Gastrocnemius medialis (tissue), 4 donors: ENCODE results near the gene AVP. TPM values are rescaled to one million over a fixed set of nuclear protein-coding genes. Genes with fewer than 3 reads are reported as not detected.
A peak's percentile ranks its signal among the peaks of the same experiment; 100 is the strongest.

Experiments used
- ATAC-seq, 2 donors: fragments of 150-250 bp; one replicate each; pipeline ENCODE4 v1.9.1; 2016
- DNase-seq, 2 donors: peaks; one replicate each; pipeline ENCODE4 v3.0.0-alpha.2; 2019
- H3K27ac ChIP-seq, 4 donors: fragments of 200-600 bp; sonication (generic); 1 replicate in 1 of 4; 2 replicates in 3 of 4; pipeline ENCODE4 v1.5.1; 2016 to 2018; ENCODE audit warnings: mild to moderate bottlenecking in 2 of 4, moderate library complexity in 1 of 4
- H3K27me3 ChIP-seq, 3 donors: fragments of 200-600 bp; sonication (generic) in 2 of 3; 1 replicate in 1 of 3; 2 replicates in 2 of 3; pipeline versions ENCODE4 v1.5.1 to v1.6.0; 2016 to 2019; ENCODE audit warnings: mild to moderate bottlenecking in 1 of 3, moderate library complexity in 1 of 3
- H3K36me3 ChIP-seq, 2 donors: fragments of 200-600 bp; sonication (generic) in 1 of 2; one replicate each; pipeline ENCODE4 v1.5.1; 2017 to 2018
- H3K4me1 ChIP-seq, 2 donors: fragments of 200-600 bp; sonication (generic) in 1 of 2; one replicate each; pipeline ENCODE4 v1.5.1; 2016 to 2017; ENCODE audit warnings: mild to moderate bottlenecking in 2 of 2
- H3K4me3 ChIP-seq, 4 donors: fragments of 200-600 bp; sonication (generic) in 3 of 4; 1 replicate in 1 of 4; 2 replicates in 3 of 4; pipeline ENCODE4 v1.5.1; 2016 to 2019; ENCODE audit warnings: mild to moderate bottlenecking in 2 of 4
- H3K9me3 ChIP-seq, 3 donors: fragments of 200-600 bp; sonication (generic) in 2 of 3; 1 replicate in 1 of 3; 2 replicates in 2 of 3; pipeline ENCODE4 v1.5.1; 2016 to 2019
- CTCF ChIP-seq, 5 experiments: fragments of 450-650 bp in 3 of 5; fragments of 200-600 bp in 2 of 5; sonication (generic) in 2 of 5; IDR thresholded peaks in 4 of 5; conservative IDR thresholded peaks in 1 of 5; 1 replicate in 4 of 5; 2 replicates in 1 of 5; pipeline ENCODE4 v1.5.1; 2016 to 2019; ENCODE audit warnings: antibody characterized with exemption in 5 of 5, mild to moderate bottlenecking in 3 of 5, moderate library complexity in 3 of 5
- POLR2A ChIP-seq, 2 donors: fragments of 450-650 bp; IDR thresholded peaks; one replicate each; pipeline ENCODE4 v1.6.1; 2017; ENCODE audit warnings: antibody characterized with exemption in 2 of 2, mild to moderate bottlenecking in 2 of 2, moderate library complexity in 2 of 2
- in situ Hi-C, 4 donors: fragments of 200-750 bp; cut with MboI; loops; one replicate each; pipeline versions ENCODE4 v1.15.0 to v1.8.0; 2017; ENCODE audit warnings: low sequenced_read_pairs in 4 of 4
- intact Hi-C: fragments of 100-400 bp; cut with DNase I; formaldehyde crosslinking; loops from one replicate; pipeline ENCODE4 v1.15.1; 2023; ENCODE audit warnings: low total_unique reads
- total RNA-seq, 4 donors: library from RNA; depleted of rRNA; stranded (reverse); fragments of >200 nt; gene quantifications; one replicate each; pipeline versions ENCODE4 v1.1.0 to v1.2.3, GENCODE V29; 2016

Gene AVP
- total RNA-seq, 4 donors from 2014 or later: not detected

DNA sequence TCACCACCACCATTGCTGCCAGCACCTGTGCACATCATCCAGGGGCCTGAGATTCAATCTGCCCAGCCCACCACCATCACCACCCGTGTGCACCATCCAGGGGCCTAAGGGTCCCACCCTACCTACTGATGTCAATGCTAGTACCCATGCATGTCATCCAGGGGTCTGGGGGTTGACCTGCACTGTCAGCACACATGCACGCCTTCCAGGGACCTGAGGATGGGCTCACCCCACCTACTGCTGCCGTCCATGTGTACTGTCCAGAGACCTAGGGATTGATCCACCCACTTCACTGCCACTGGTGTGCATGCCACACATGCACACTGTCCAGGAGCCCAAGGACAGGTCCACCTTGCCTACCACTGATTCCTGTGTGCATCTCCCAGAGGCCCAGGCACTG is 25.0 kb downstream of the AVP start:
- no peak overlapping the region for H3K4me3 ChIP-seq
- no peaks in the 10 kb centered on the region for H3K4me1 ChIP-seq
- ATAC-seq (no peak), DNase-seq (no peak)
- no peak for TF ChIP-seq POLR2A (IDR thresholded peaks at IDR 0.05)
- no peak for TF ChIP-seq CTCF (IDR thresholded peaks at IDR 0.05 in 4 of 5, conservative IDR thresholded peaks at IDR 0.05 in 1 of 5)
- no peak overlapping the region for H3K27ac ChIP-seq
- H3K36me3 ChIP-seq: no peaks in the 10 kb centered on the region
- no peaks in the 10 kb centered on the region for H3K9me3 ChIP-seq
- no peaks in the 10 kb centered on the region for H3K27me3 ChIP-seq
- intact Hi-C loops: no loop called here
- in situ Hi-C loops: loop anchor here in 3 of 4 donors (5.0 to 25.0 kb wide), 5 partner anchors 48 to 255 kb away; no protein-coding TSS in a partner anchor

DNA sequence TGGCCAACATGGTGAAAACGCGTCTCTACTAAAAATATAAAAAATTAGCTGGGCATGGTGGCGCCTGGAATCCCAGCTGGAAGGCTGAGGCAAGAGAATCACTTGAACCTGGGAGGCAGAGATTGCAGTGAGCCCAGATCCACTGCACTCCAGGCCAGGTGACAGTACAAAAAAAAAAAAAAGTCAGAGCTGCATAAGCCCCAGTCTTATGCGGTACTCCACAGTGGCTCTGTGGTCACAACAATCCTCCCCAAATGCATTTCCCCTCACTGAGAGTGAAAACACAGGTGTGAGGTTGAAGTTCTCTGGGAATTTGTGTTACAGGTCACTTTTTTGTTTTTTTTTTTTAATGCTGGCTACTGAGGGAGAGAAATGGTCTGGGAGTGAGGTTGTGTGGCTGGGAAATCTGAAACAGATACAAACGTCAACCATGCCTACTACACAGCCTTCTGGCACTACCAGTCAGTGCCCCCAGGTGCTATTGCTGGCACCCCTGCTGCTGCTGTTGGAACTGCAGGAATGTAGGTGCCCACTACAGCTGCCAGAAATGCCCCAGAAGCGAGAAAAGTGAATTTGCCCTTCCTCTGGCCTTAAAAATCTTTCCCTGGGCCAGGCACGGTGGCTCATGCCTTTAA is 33.0 kb downstream of the AVP start:
- no peaks in the 10 kb centered on the region for H3K9me3 ChIP-seq
- in situ Hi-C loops: loop anchor here (5.0 to 25.0 kb wide), 5 partner anchors 63 to 263 kb away; no protein-coding TSS in a partner anchor

GRCh38 chr20:3047486-3048419 is 36.8 kb downstream of the AVP start:
- H3K36me3 ChIP-seq: peaks cover 0 to 32% of the 10 kb centered on the region in 2 donors
- no peak overlapping the region for H3K4me3 ChIP-seq
- in situ Hi-C loops (no loop called here), intact Hi-C loops (loop anchor here (5.0 to 10.0 kb wide), 3 partner anchors 125 to 175 kb away; partner anchors contain the start of genes DDRGK1, ITPA, LZTS3 and PTPRA)
- TF ChIP-seq POLR2A (IDR thresholded peaks at IDR 0.05): no peak
- TF ChIP-seq CTCF (IDR thresholded peaks at IDR 0.05 in 4 of 5, conservative IDR thresholded peaks at IDR 0.05 in 1 of 5): no peak
- H3K27ac ChIP-seq: no peak overlapping the region
- H3K9me3 ChIP-seq: no peaks in the 10 kb centered on the region
- H3K27me3 ChIP-seq: no peaks in the 10 kb centered on the region
- ATAC-seq (no peak), DNase-seq (no peak)
- H3K4me1 ChIP-seq: peaks cover 5 to 22% of the 10 kb centered on the region in 2 donors

More for the DNA sequence above, 33.0 kb downstream of the AVP start:
- Histone ChIP-seq H3K36me3 (peaks cover 0 to 32% of the 10 kb centered on the region in 2 donors), H3K4me1 (peaks cover 5 to 14% of the 10 kb centered on the region in 2 donors), H3K27ac (no peak overlapping the region), H3K4me3 (no peak overlapping the region), H3K27me3 (no peaks in the 10 kb centered on the region)
- DNase-seq (no peak), ATAC-seq (no peak)
- TF ChIP-seq POLR2A (IDR thresholded peaks at IDR 0.05): no peak
- TF ChIP-seq CTCF (IDR thresholded peaks at IDR 0.05 in 4 of 5, conservative IDR thresholded peaks at IDR 0.05 in 1 of 5): no peak
- intact Hi-C loops: no loop called here

- Histone ChIP-seq H3K36me3 (peaks cover 0 to 32% of the 10 kb centered on the region in 2 donors), H3K9me3 (no peaks in the 10 kb centered on the region), H3K27ac (peak overlapping the region; percentile 87 to 96 (median 93)), H3K4me1 (peaks cover 9 to 22% of the 10 kb centered on the region in 2 donors), H3K27me3 (no peaks in the 10 kb centered on the region), H3K4me3 (peak overlapping the region; percentile 86 to 95 (median 92))
- DNase-seq (no peak), ATAC-seq (no peak)
- in situ Hi-C loops (no loop called here), intact Hi-C loops (loop anchor here (5.0 to 10.0 kb wide), 3 partner anchors 125 to 175 kb away; partner anchors contain the start of genes DDRGK1, ITPA, LZTS3 and PTPRA)
- TF ChIP-seq POLR2A (IDR thresholded peaks at IDR 0.05) (no peak), CTCF (IDR thresholded peaks at IDR 0.05 in 4 of 5, conservative IDR thresholded peaks at IDR 0.05 in 1 of 5) (no peak)
Measured at GRCh38 chr20:3046677-3047462, 37.7 kb downstream of the AVP start.
